Umbilical cord (tissue), 2 donors: ENCODE results near the gene FBXO27. TPM values are rescaled to one million over a fixed set of nuclear protein-coding genes. Genes with fewer than 3 reads are reported as not detected.
A peak's percentile ranks its signal among the peaks of the same experiment; 100 is the strongest.
"Not testable (repeated sequence)": the region's sequence is repeated elsewhere in the genome, so short reads cannot be mapped to it uniquely, and the experiment has no call there.

Experiments used
- DNase-seq: peaks from one replicate; pipeline ENCODE4 v3.0.0-alpha.2; 2015; ENCODE audit warnings: low spot score
- total RNA-seq: library from RNA; depleted of rRNA; stranded (reverse); fragments of >200 nt; gene quantifications from one replicate; pipeline ENCODE4 v1.2.3, GENCODE V29; 2014; ENCODE audit warnings: low replicate concordance; ENCODE audit not compliant: insufficient read depth

FBXO27 gene
- total RNA-seq, 1 donor from 2014 or later: 12.3 TPM

DNA sequence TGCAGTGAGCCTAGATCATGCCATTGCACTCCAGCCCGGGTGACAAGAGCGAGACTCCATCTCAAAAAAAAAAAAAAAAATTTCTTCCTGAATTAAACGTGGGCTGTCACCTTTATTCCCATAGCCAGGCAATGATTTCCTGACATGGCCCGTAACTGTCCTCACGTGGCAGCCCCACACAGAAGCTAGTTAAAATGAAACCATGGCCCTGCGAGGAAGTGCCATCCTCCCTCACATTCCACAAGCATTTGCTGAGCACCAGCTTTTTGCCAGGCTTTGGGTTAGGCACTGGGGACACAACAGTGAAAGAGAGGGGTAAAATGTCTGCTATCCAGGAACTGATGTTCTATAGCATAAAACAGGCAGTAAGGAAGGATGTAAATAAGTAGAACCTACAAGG is 13.2 kb upstream of the FBXO27 start:
- DNase-seq: no peak

DNA sequence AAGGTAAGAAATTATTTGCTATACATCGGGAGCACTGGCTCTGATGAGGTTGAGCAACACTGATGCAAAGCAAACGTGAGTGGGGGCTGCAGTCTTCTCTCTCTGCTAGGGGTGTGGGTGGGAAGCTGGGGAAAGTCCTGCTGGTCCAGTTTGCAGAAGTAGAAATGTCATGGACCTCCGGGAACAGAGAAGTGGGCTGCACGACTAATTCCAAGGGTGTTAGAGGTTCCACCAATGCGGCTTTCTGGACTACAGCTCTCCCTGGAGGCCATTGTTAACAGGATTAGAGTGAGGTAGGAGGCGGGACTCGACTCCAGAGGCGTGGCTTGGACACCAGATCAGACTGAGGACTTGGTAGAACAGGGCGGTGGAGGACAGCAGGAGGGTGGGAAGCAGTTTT is 5.7 kb upstream of the FBXO27 start:
- DNase-seq: peak; percentile 35

DNA sequence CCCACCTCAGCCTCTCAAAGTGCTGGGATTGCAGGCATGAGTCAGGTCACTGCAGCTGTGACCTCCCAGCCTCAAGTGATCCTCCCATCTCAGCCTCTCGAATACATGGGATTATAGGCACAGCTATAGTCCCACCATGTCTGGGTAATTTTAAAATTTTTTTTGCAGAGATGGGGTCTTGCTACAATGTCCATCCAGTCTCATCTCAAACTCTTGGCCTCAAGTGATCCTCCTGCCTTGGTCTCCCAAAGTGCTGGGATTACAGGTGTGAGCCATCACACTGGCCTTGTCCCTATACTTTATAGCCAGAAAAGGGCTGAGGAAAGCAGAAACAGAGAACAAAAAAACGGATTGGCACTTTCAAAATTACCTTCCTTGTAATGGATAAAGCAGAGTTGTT is 4.8 kb upstream of the FBXO27 start:
- DNase-seq: no peak

DNA sequence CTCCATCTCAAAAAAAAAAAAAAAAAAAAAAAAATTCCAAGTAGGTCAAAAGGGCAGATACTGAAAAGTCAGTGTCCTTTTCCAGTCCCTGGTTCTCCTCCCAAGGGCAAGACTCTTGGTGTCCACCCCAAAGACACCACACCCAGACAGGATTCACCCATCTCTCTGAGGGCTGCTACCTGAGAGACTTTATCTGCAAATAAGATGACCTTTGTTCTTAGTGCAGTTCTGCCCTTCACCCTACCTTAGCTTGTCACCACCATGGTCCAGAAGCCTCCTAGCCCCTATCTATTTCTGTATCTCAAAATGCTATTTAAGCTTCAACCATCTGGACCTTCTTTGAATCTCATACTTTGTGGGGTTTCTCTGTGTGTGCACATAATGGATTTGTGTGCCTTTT is 4.2 kb upstream of the FBXO27 start:
- DNase-seq: no peak

DNA sequence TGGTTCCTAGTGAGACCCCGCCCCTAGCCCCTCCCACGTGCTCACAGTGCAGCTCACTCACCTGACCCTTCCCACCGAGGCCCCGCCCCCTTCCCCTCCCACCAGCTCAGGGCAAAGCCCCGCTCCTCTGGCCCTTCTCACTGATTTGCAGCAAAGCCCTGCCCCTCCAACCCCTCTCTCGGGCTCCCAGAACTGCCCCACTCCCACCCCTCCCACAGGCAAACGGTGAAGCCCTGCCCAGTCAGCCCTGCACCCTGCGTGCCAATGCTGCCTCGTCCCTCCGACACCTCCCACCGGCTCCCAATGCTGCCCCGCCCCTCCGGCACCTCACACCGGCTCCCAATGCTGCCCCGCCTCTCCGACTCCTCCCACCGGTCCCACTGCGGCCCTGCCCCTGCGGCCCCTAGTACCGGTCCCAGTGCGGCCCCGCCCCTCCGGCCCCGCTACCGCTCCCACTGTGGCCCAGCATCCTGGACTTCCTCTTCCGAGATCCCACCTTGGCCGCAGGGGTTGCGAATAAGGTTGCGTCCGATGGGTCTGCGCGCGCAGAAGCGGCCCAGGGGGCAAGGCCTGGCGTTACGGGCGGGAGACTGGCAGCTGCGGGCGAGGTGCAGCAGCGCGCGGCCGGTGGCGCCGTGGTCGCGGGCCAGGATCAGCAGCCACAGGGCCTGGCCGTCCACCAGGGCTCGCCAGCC is 834 bp downstream of the FBXO27 start:
- peak; percentile 90 for DNase-seq

DNA sequence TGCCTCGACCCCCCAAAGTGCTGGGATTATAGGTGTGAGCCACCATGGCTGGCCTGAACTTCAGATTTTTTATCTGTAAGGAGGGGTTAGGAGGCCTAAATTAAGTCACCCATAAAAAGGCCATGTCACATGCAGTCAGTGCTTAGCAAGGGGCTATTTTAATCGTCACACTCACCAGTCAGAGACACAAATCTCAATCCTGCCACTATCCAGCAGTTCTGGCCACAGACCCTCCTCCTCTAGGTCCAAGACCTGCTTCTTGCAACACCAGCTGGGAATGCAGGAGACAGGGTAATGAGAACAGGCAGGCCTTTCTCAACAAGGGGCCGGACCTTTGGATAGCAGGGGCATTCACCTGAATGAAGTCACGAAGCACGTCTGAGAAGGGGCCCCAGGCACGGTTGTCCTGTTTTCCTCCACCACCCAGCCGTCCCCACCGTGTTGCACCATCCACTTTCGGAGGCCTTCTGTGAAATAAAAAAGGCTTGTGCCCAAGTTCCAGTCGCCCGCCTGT is 1.4 kb downstream of the FBXO27 start:
- DNase-seq: peak; percentile 24

DNA sequence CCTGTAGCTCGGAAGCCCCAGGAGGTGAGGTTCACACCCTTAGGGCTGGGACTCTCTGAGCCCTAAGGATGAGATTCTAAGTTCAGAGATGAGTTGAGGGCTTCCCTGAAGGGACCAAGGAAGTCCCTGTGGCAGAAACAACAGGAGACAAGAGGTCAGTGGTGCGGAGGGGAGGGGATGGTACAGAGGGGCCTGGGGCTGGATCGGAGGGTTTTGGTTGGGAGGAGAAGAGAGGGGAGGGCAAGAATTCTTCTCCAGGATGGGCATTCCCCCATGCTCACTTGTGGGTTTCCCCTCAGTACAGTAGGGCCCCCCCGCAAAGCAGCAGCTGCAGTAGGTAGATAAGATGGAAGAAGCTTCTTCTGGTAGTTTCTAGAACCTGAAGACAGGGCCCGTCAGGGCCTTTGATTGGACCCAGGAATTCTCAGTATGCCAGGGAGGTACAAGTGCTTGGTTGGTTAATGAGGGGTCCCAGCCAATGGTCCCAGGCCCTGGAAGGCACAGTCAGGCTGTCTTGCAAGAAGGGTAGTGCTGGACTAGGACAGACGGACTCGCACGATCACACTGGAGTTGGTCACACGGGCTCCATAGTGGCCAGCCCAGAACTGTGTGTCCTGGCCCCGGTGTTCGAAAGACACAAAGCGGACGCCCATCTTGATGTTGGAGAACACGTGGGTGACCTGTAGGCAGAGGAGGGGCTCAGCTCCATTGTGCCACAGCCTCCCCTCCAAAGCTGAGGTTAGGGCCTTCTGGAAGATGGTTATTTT is 7.3 kb downstream of the FBXO27 start:
- no peak for DNase-seq

DNA sequence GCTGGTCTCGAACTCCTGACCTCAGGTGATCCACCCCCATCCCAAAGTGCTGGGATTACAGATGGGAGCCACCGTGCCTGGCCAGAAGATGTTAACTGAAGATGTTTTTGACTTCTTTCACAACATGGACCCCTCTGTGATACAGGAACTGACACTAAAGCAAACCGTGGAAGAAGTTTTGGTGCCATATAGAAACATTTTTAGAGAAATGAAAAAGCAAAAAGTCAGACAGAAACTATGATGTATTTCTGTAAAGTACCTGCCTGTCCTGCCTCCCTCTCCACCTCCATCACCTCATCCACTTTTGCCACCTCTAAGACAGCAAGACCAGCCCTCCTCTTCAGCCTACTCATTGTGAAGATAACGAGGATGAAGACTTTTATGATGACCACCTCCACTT is 11.3 kb downstream of the FBXO27 start:
- no peak for DNase-seq

DNA sequence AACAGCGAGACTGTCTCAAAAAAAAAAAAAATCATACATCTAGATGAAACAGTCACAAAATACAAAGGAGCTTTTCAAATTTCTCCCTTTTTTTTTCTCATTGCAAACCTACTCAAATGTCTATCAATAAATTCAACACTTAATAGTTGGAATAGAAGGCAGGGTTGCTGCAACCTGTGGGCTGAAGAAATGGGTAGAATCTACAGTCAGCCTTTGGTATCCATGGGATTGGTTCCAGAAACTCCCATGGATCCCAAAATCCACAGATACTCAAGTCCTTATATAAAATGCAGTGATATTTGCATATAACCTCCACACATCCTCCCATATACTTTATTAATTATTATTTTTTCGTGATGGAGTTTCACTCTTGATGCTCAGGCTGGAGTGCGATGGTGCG is 14.7 kb downstream of the FBXO27 start:
- DNase-seq: no peak

DNA sequence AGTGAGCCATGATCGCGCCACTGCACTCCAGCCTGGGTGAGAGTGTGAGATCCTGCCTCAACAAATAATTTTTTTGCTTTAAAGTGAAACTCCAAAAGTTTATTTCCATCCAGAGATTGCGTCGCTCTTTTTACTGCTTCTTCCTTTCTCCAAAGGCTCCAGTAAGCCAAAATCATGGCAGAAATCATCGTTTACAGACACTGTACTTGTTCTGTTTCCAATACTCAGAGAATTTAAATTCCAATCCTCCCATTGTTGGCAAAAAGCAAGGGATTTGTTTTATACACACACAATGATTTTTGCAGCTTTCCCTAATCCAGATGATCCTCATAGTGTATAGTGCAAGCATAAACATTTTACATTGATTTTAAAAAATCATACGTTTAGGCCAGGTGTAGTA is 15.3 kb downstream of the FBXO27 start:
- no peak for DNase-seq

DNA sequence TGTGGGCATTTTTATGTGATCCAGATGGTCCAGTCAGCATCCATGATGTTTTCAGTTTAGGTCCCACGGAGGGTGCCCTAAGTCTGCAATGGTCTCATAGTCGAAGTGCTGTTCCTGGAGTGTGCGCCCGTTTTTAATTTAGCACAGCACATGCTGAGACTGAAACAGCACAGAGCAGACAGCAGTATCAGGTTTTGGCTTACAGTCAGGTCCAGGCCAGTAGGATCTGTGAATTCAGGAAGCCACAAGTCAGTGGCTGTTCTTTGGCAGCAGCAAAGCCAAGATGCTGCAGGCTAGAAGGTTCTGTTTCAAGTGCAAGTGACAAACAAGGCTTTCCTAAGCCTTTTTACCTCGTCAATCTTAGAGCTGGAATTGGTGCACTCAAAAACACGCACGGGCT is 18.3 kb downstream of the FBXO27 start:
- no peak for DNase-seq

DNA sequence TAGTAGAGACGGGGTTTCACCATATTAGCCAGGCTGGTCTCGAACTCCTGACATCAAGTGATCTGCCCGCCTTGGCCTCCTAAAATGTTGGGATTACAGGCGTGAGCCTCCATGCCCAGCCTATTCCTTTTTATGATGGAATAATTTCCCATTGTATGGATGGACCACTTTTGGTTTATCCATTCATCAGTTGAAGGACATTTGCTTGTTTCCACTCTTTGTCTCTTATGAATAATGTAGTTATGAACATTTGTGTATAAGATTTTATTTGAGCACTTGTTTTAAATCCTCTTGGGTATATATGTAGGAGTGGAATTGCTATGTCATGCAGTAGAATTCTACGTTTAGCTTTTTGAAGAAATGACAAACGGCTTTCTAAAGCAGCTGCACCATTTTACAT is 23.3 kb downstream of the FBXO27 start:
- no peak for DNase-seq

DNA sequence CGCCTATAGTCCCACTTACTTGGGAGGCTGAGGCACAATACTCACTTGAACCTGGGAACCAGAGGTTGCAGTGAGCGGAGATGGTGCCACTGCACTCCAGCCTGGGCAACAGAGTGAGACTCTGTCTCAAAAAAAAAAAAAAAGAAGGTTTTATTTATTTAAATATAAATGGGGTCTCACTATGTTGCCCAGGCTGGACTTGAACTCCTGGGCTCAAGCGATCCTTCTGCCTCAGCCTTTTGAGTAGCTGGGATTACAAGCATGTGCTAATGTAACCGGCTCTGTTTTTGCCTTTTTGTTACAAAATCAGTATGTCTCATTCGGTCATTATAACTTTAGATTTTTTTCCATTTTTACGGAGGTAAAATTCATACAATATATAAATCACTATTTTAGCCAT is 24.2 kb downstream of the FBXO27 start:
- DNase-seq: no peak

DNA sequence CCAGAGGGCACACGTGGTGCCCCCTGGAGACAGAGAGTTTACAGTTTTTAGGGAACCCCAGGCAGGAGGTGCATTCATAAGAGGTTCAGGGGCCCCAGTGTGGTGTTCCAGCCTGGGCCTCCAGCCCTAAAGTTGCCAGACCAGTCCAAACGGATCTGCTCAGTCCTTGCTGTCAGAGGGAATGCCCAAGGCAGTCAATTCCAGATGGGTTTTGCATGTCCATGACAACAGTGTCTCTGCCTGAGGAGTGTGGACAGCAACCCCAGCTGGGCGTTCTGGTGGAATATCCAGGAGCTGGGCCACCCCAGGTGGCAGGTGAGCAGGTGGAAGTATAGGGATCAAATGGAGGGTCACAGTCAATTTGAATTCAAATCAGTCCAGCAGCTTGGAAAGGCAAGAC is 25.3 kb downstream of the FBXO27 start:
- DNase-seq: peak; percentile 8

DNA sequence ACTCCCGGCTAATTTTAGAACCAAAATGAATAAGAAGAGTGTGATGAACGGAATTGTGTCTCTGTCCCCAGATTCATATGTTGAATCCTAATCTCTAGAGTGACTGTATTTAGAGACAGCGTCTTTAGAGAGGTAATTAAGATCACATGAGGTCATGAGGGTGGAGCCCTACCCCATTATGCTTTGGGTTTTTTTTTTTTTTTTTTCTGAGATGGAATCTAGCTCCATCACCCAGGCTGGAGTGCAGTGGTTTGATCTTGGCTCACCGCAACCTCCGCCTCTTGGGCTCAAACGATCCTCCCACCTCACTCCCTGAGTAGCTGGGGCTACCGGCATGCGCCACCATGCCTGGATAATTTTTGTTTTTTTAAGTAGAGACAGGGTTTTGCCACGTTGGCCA is 27.9 kb downstream of the FBXO27 start:
- no peak for DNase-seq

DNA sequence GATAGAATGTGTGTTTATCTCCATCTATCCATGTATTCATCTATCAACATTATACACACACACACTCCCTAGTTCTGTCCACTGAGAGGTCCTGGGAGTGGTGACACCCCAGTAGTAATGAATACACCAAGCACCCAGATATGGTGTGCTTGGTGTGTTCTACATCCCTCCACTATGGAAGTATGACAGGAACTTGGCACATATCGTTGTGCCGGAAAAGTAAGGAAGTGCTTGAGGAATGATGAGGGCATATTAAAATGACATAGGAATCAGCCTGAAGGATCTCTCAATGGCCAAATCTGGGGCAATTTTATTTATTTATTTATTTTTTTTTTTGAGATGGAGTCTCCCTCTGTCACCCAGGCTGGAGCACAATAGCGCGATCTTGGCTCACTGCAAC is 28.6 kb downstream of the FBXO27 start:
- no peak for DNase-seq

DNA sequence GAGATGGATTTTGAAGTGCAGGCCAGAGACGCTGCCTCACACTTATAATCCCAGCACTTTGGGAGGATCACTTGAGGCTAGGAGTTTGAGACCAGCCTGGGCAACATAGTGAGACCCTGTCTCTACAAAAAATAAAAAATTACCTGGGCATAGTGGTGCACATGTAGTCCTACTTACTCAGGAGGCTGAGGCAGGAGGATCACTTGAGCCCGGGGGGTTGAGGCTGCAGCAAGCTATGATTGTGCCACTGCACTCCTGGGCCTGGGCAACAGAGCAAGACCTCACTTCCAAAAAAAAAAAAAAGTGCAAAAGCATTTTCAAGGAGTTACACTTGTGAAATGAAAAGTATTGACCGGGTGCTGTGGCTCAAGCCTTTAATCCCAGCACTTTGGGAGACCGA is 29.2 kb downstream of the FBXO27 start:
- no peak for DNase-seq

DNA sequence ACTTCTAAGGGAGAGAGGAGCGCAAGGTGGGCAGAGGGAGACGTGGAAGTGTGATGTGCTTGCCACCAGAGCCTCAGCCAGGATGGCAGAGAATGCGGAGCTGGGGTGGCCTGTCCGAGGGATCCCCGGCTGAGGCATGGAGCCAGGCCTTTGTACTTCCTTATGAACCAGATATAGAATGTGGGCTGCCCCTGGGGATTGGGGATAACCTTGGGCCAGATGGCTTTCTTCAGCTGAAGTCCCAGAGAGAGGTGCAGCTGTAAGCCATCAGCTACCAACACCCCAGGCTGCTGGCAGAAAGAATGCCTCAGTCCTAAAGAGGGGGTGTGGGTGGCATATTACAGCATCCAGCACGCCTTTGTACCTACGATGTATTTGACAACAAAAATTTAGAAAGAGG is 31.3 kb downstream of the FBXO27 start:
- no peak for DNase-seq

DNA sequence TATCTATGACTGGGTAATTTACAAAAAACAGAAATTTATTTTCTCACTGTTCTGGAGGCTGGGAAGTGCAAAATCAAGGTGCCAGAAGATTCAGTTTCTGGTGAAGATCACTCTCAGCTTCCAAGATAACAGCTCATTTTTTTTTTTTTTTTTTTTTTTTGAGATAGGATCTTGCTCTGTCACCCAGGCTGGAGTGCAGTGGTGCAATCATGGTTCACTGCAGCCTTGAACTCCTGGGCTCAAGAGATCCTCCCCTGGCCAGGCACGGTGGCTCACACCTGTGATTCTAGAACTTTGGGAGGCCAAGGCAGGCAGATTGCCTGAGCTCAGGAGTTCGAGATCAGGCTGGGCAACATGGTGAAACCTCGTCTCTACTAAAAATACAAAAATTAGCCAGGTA is 34.8 kb downstream of the FBXO27 start:
- DNase-seq: not testable (repeated sequence)

DNA sequence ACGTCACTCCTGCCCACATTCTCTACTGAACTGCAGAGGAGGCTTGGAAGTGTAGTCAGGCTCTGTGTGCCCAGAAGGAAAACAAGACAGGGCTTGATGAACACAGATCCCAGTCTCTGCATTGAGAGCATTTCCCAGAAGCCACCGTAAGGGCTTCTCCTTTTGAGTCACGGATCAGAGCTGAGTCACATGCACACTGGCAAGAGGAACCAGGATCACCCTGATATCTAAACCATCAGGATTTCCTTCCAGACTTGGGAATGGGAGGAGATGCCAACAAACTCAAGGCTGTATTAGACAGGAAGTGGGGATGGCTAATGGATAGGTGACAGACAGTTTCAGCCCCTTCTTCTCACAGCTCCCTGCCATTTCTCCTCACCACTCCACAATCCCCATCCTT is 39.1 kb downstream of the FBXO27 start:
- peak; percentile 54 for DNase-seq

DNA sequence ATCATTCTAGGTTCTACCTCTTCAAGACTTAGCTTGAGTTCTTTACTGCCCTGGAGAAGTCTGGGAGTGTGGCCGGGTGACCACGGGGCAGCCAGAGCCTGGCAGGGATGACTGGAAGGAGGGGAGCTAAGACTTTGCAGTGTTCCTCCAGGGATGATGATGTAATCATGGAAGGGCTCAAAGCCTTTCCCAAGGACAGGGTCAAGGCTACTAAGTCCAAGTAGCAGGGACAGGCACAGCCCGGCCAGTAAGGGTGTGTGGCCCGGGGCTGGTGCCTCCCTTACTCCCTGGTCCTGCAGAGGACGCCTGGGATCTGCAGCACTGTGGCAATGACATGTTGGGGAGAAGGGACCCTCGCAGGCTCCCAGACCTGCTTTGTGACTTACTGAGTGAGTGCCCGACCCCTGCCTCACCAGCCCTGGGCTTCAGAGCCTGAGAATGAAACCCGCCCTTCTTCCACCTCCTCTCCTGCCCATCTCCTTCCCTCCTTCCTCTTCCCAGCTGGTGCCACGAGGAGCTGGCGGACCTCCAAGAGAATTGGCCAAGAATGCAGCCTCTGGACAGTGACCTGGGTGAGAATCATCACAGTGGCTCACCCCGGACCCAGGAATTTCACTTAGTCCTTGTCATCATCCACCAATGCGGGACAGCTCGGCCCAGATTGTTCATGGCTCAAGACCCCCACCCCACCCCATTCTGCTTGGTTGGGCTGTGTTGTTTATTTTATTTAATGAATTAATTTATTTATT is 41.2 kb downstream of the FBXO27 start:
- DNase-seq: no peak

DNA sequence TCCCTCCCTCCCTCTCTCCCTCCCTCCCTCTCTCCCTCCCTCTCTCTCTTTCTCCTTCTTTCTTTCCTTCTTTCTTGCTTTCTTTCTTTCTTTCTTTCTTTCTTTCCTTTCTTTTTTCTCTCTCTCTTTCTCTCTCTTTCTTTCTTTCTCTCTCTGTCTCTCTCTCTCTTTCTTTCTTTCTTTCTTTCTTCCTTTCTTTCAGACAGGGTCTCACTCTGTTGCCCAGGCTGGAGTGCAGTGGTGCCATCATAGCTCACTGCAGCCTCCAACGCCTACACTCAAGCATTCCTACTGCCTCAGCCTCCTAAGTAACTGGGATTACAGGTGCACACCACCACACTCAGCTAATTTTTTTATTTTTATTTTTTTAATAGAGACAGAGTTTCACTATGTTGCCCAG is 42.7 kb downstream of the FBXO27 start:
- DNase-seq: not testable (repeated sequence)
